ENCODE results near the gene PRIMA1.

Gene PRIMA1

GRCh38 chr14:93794756-93795155, 6.5 kb upstream of the PRIMA1 start:
- no peak for DNase-seq

GRCh38 chr14:93793555-93794324, 5.5 kb upstream of the PRIMA1 start:
- no peak for DNase-seq

- DNase-seq, result no peak
Observed at GRCh38 chr14:93792391-93792790, 4.1 kb upstream of the PRIMA1 start.

- no peak for DNase-seq
Observed at GRCh38 chr14:93790966-93791365, 2.7 kb upstream of the PRIMA1 start.

GRCh38 chr14:93789228-93790130, 1.2 kb upstream of the PRIMA1 start:
- DNase-seq, result no peak

GRCh38 chr14:93788543-93789227, 400 bp upstream of the PRIMA1 start:
- DNase-seq, result no peak

- no peak for DNase-seq
Observed at GRCh38 chr14:93787465-93788292, 606 bp downstream of the PRIMA1 start.

GRCh38 chr14:93785423-93785822, 2.9 kb downstream of the PRIMA1 start:
- no peak for DNase-seq

GRCh38 chr14:93784878-93785277, 3.4 kb downstream of the PRIMA1 start:
- no peak for DNase-seq

GRCh38 chr14:93780813-93781400, 7.4 kb downstream of the PRIMA1 start:
- no peak for DNase-seq

GRCh38 chr14:93778856-93779629, 9.2 kb downstream of the PRIMA1 start:
- no peak for DNase-seq

- DNase-seq, result no peak
Observed at GRCh38 chr14:93778453-93778852, 9.8 kb downstream of the PRIMA1 start.

GRCh38 chr14:93775744-93776143, 12.5 kb downstream of the PRIMA1 start:
- no peak for DNase-seq

- no peak for DNase-seq
Observed at GRCh38 chr14:93775158-93775557, 13.1 kb downstream of the PRIMA1 start.

- DNase-seq, result no peak
Observed at GRCh38 chr14:93772263-93772662, 16.0 kb downstream of the PRIMA1 start.

GRCh38 chr14:93765970-93766369, 22.3 kb downstream of the PRIMA1 start:
- no peak for DNase-seq

GRCh38 chr14:93765155-93765554, 23.1 kb downstream of the PRIMA1 start:
- DNase-seq, result no peak

GRCh38 chr14:93764211-93764659, 24.1 kb downstream of the PRIMA1 start:
- no peak for DNase-seq

- DNase-seq, result peak; percentile 27 to 33
Observed at GRCh38 chr14:93759719-93760307, 28.5 kb downstream of the PRIMA1 start.

- no peak for DNase-seq
Observed at GRCh38 chr14:93757206-93757605, 31.1 kb downstream of the PRIMA1 start.

- no peak for DNase-seq
Observed at GRCh38 chr14:93753647-93754046, 34.6 kb downstream of the PRIMA1 start.

All from SHP77 (cell line).